HepG2 (cell line): Measurements from ENCODE around the gene FAM120AOS. TPM values are rescaled to one million over a fixed set of nuclear protein-coding genes. Genes with fewer than 3 reads are reported as not detected.
A peak's percentile ranks its signal among the peaks of the same experiment; 100 is the strongest.

ENCODE experiments used
- EEA1 ChIP-seq: sonication (generic); formaldehyde crosslinking; IDR thresholded peaks from 2 replicates; pipeline ENCODE4 v1.5.1; 2020; ENCODE audit warnings: mild to moderate bottlenecking, missing genetic modification reagents, borderline replicate concordance
- FOSL2 ChIP-seq: sonication (generic); formaldehyde crosslinking; IDR thresholded peaks from 2 replicates; pipeline ENCODE4 v1.4.0; 2020; ENCODE audit warnings: missing genetic modification reagents
- HOXD1 ChIP-seq: sonication (generic); formaldehyde crosslinking; IDR thresholded peaks from 2 replicates; pipeline ENCODE4 v1.5.0; 2020; ENCODE audit warnings: missing genetic modification reagents
- MED1 ChIP-seq: sonication (generic); formaldehyde crosslinking; IDR thresholded peaks from 2 replicates; pipeline ENCODE4 v1.4.0; 2020; ENCODE audit warnings: missing genetic modification reagents
- RFXAP ChIP-seq: sonication (generic); formaldehyde crosslinking; IDR thresholded peaks from 2 replicates; pipeline ENCODE4 v1.4.0; 2020; ENCODE audit warnings: missing genetic modification reagents, borderline replicate concordance
- ZFP41 ChIP-seq: sonication (generic); formaldehyde crosslinking; IDR thresholded peaks from 2 replicates; pipeline ENCODE4 v1.4.0; 2020; ENCODE audit warnings: mild to moderate bottlenecking, missing genetic modification reagents, borderline replicate concordance
- ZGPAT ChIP-seq: IDR thresholded peaks from 2 replicates; pipeline ENCODE4 v1.6.1; 2016; ENCODE audit warnings: mild to moderate bottlenecking
- ZNF136 ChIP-seq: sonication (generic); formaldehyde crosslinking; IDR thresholded peaks from 2 replicates; pipeline ENCODE4 v1.8.1; 2022; ENCODE audit warnings: low read depth, mild to moderate bottlenecking, moderate library complexity, missing genetic modification reagents
- ZNF142 ChIP-seq: sonication (generic); formaldehyde crosslinking; IDR thresholded peaks from 2 replicates; pipeline ENCODE4 v1.4.0; 2020; ENCODE audit warnings: missing genetic modification reagents
- ZNF44 ChIP-seq: sonication (generic); formaldehyde crosslinking; IDR thresholded peaks from 2 replicates; pipeline ENCODE4 v1.5.1; 2020; ENCODE audit warnings: mild to moderate bottlenecking, missing genetic modification reagents
- ZNF574 ChIP-seq: sonication (generic); formaldehyde crosslinking; IDR thresholded peaks from 2 replicates; pipeline ENCODE4 v1.4.0; 2020; ENCODE audit warnings: missing genetic modification reagents
- ZNF773 ChIP-seq: sonication (generic); formaldehyde crosslinking; IDR thresholded peaks from 2 replicates; pipeline ENCODE4 v1.4.0; 2020; ENCODE audit warnings: missing genetic modification reagents, borderline replicate concordance
- ZNF879 ChIP-seq: sonication (generic); formaldehyde crosslinking; IDR thresholded peaks from 2 replicates; pipeline ENCODE4 v1.8.1; 2023; ENCODE audit warnings: missing genetic modification reagents
- polyA plus RNA-seq, 8 experiments: library from polyadenylated mRNA; depleted of rRNA in 3 of 8; stranded (reverse) in 7 of 8; unstranded in 1 of 8; fragments of >200 nt; fragmentation: Illumina TruSeq in 4 of 8; extraction: Trizol in 4 of 8; gene quantifications; 2 replicates each; pipeline versions ENCODE4 v1.2.1 to v1.2.3, GENCODE V29; 2011 to 2016; ENCODE audit warnings: low read depth in 4 of 8, missing spikeins in 1 of 8, mixed read lengths in 1 of 8; ENCODE audit not compliant: insufficient read depth in 1 of 8
- total RNA-seq, 5 experiments: library from RNA; depleted of rRNA; stranded (reverse); fragments of >200 nt; fragmentation: Illumina TruSeq; extraction: Trizol; gene quantifications; 2 replicates each; pipeline ENCODE4 v1.2.3, GENCODE V29; 2016; ENCODE audit warnings: low read depth in 1 of 5

The FAM120AOS gene
- total and polyA plus RNA-seq, 2 of the 13 experiments (the other 11 are each of a cell fraction or from before 2014, with no cell fraction given) = 28.2 to 34.6 TPM

- TF ChIP-seq ZNF574 (CRISPR knock-in tag) (peak; percentile 37; the same call in 1 of the 2 replicates), ZNF879 (0 out of 2 replicates have a peak, but pooled peaks have one; percentile 57), ZGPAT (peak; percentile 60; the same call in 1 of the 2 replicates), EEA1 (CRISPR knock-in tag) (peak; percentile 13; the same call in 1 of the 2 replicates), ZNF142 (peak; percentile 66; the same call in 1 of the 2 replicates), ZNF773 (CRISPR knock-in tag) (peak; percentile 20; the same call in 1 of the 2 replicates), RFXAP (CRISPR knock-in tag) (no peak), HOXD1 (CRISPR knock-in tag) (no peak), FOSL2 (no peak), ZNF136 (peak; percentile 66; the same call in 1 of the 2 replicates), ZNF44 (CRISPR knock-in tag) (peak; percentile 50; the same call in 1 of the 2 replicates), ZFP41 (CRISPR knock-in tag) (no peak), MED1 (CRISPR knock-in tag) (0 out of 2 replicates have a peak, but pooled peaks have one; percentile 11)
These were observed 1.3 kb downstream of the FAM120AOS start (continued) for GRCh38 chr9:93451849-93452709.
